ENCODE measurements around the gene FBXW4. TPM values are rescaled to one million over a fixed set of nuclear protein-coding genes. Genes with fewer than 3 reads are reported as not detected.

Gene FBXW4
- total RNA-seq, 2 donors from 2014 or later = 33.5 to 40.5 TPM

DNA sequence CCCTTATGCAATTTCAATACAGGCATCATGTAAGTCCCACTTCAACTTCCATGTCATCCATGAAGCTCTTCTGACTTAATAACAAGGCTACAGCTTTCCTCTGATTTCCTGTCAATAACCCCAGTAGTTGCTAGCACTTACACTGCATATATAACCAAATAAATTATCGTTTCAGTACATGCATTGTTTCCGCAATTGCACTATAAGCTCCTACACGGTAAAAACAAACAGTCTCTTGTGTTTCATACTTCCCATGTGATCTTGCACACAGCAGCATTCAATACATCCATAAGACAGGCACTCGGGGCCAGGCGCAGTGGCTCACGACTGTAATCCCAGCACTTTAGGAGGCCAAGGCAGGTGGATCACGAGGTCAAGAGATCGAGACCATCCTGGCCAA, 41.4 kb downstream of the FBXW4 start:
- Histone ChIP-seq H3K27ac (no peak overlapping the region), H3K27me3 (no peaks in the 10 kb centered on the region), H3K36me3 (replicated peaks in 1 of 2; ENCODE audit: insufficient read depth in 1 of 2, low read depth in 2 of 2) (peaks cover 0 to 4% of the 10 kb centered on the region in 2 donors), H3K9me3 (no peaks in the 10 kb centered on the region), H3K4me1 (no peaks in the 10 kb centered on the region), H3K4me3 (no peak overlapping the region)
- intact Hi-C loops (cut with DNase I) = no loop called here
- 91 to 92% methylated on average over 8 of the region's 8 CpGs for WGBS, 2 donors
- no peak for TF ChIP-seq POLR2A (IDR thresholded peaks at IDR 0.05)
- TF ChIP-seq, protein P1, sequence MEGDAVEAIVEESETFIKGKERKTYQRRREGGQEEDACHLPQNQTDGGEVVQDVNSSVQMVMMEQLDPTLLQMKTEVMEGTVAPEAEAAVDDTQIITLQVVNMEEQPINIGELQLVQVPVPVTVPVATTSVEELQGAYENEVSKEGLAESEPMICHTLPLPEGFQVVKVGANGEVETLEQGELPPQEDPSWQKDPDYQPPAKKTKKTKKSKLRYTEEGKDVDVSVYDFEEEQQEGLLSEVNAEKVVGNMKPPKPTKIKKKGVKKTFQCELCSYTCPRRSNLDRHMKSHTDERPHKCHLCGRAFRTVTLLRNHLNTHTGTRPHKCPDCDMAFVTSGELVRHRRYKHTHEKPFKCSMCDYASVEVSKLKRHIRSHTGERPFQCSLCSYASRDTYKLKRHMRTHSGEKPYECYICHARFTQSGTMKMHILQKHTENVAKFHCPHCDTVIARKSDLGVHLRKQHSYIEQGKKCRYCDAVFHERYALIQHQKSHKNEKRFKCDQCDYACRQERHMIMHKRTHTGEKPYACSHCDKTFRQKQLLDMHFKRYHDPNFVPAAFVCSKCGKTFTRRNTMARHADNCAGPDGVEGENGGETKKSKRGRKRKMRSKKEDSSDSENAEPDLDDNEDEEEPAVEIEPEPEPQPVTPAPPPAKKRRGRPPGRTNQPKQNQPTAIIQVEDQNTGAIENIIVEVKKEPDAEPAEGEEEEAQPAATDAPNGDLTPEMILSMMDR (IDR thresholded peaks at IDR 0.05) = no peak
- no peak for ATAC-seq
- no peak for DNase-seq

GRCh38 chr10:101651336-101651735, 43.6 kb downstream of the FBXW4 start:
- ATAC-seq (no peak), DNase-seq (no peak)
- WGBS, 2 donors = 82 to 87% methylated on average over 5 of the region's 5 CpGs
- intact Hi-C loops (cut with DNase I) = no loop called here
- Histone ChIP-seq H3K27me3 (no peaks in the 10 kb centered on the region), H3K4me3 (no peak overlapping the region), H3K36me3 (replicated peaks in 1 of 2; ENCODE audit: insufficient read depth in 1 of 2, low read depth in 2 of 2) (peaks cover 0 to 1% of the 10 kb centered on the region in 2 donors), H3K27ac (no peak overlapping the region), H3K9me3 (no peaks in the 10 kb centered on the region), H3K4me1 (no peaks in the 10 kb centered on the region)
- TF ChIP-seq POLR2A (IDR thresholded peaks at IDR 0.05) = no peak
- TF ChIP-seq, protein P1 (IDR thresholded peaks at IDR 0.05) = no peak

GRCh38 chr10:101650863-101651262, 44.1 kb downstream of the FBXW4 start:
- ATAC-seq = no peak
- intact Hi-C loops (cut with DNase I) = no loop called here
- H3K4me1 ChIP-seq = no peaks in the 10 kb centered on the region
- 88 to 94% methylated on average over 14 to 15 of the region's 15 CpGs for WGBS, 2 donors
- no peaks in the 10 kb centered on the region for H3K9me3 ChIP-seq
- H3K4me3 ChIP-seq = no peak overlapping the region
- H3K36me3 ChIP-seq (replicated peaks in 1 of 2; ENCODE audit: insufficient read depth in 1 of 2, low read depth in 2 of 2) = no peaks in the 10 kb centered on the region
- no peak for DNase-seq
- no peak overlapping the region for H3K27ac ChIP-seq
- no peak for TF ChIP-seq POLR2A (IDR thresholded peaks at IDR 0.05)
- TF ChIP-seq, protein P1 (IDR thresholded peaks at IDR 0.05) = no peak
- H3K27me3 ChIP-seq = no peaks in the 10 kb centered on the region

DNA sequence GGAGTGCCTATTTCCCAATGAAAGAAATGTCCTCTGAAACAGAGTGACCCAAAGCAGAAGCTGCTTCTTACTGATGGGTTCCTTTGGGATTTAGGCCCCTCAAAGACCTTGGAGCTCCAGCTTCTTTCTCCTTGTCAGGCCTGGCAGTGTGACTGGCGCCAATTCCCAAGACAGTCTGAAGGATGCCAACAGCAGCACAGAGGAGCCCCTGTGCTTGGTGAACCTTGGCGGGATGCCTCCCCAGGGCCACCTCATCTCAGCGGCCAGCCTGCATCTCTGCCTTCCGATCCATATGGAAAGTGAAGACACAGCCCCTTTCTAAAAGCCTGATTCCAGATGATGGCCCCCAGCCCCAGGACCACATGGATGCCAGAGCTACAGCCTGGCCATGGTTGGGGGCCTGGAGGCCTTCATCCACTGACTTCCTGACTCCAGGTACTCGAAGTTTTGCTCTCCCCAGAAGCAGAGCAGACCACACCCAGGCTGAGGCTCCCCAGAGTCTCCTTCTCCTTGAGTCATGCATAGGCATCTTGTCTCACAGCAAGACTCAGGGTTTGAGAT, 45.4 kb downstream of the FBXW4 start:
- TF ChIP-seq, protein P1 (IDR thresholded peaks at IDR 0.05) = no peak
- no peak for TF ChIP-seq POLR2A (IDR thresholded peaks at IDR 0.05)
- DNase-seq = no peak
- 91 to 98% methylated on average over 5 of the region's 5 CpGs for WGBS, 2 donors
- intact Hi-C loops (cut with DNase I) = no loop called here
- H3K36me3 ChIP-seq (replicated peaks in 1 of 2; ENCODE audit: insufficient read depth in 1 of 2, low read depth in 2 of 2) = no peaks in the 10 kb centered on the region
- no peak overlapping the region for H3K27ac ChIP-seq
- no peaks in the 10 kb centered on the region for H3K27me3 ChIP-seq
- H3K9me3 ChIP-seq = no peaks in the 10 kb centered on the region
- ATAC-seq = no peak
- no peaks in the 10 kb centered on the region for H3K4me1 ChIP-seq
- no peak overlapping the region for H3K4me3 ChIP-seq

DNA sequence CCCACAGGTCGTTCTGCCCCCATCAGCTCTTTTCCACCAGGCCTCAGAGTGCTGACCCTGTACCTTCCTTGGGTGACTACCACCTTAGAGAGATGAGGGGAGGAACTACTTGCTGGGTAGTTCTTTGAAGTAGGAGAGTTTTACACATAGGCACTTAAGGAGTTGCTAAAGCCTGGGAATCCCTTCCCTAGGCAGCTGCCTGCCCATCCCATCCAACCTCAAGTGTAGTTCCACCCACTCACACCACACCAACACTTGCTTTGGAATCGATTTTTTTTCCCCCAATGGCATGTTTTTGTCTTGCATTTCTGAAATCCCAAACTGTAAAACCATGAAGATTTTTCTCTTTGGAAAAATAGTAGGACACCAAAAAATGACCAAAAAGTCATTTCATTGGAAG, 47.7 kb downstream of the FBXW4 start:
- no peak for DNase-seq
- Histone ChIP-seq H3K36me3 (replicated peaks in 1 of 2; ENCODE audit: insufficient read depth in 1 of 2, low read depth in 2 of 2) (no peaks in the 10 kb centered on the region), H3K27ac (no peak overlapping the region), H3K9me3 (no peaks in the 10 kb centered on the region), H3K27me3 (no peaks in the 10 kb centered on the region), H3K4me3 (no peak overlapping the region), H3K4me1 (no peaks in the 10 kb centered on the region)
- intact Hi-C loops (cut with DNase I) = no loop called here
- 79 to 89% methylated on average over 2 of the region's 2 CpGs for WGBS, 2 donors
- no peak for ATAC-seq
- TF ChIP-seq POLR2A (IDR thresholded peaks at IDR 0.05) = no peak
- TF ChIP-seq, protein P1 (IDR thresholded peaks at IDR 0.05) = no peak
